ENCODE results near the gene COL27A1. TPM values are rescaled to one million over a fixed set of nuclear protein-coding genes. Genes with fewer than 3 reads are reported as not detected.
A peak's percentile ranks its signal among the peaks of the same experiment; 100 is the strongest.

Gene COL27A1
- total and polyA plus RNA-seq, 3 donors from 2014 or later = 9.3 to 68.8 (median 25.7) TPM

- WGBS, 2 donors = 71 to 79% methylated on average over 5 of the region's 5 CpGs
- DNase-seq = peak; percentile 3
- Histone ChIP-seq H3K27me3 (no peaks in the 10 kb centered on the region), H3K4me3 (no peak overlapping the region), H3K9me3 (no peaks in the 10 kb centered on the region), H3K27ac (no peak overlapping the region), H3K4me1 (peaks cover 8% of the 10 kb centered on the region), H3K36me3 (ENCODE audit: low read depth, missing control alignments) (no peaks in the 10 kb centered on the region)
- intact Hi-C loops (cut with DNase I; ENCODE audit: low total_unique reads) = no loop called here
- TF ChIP-seq CTCF (IDR thresholded peaks at IDR 0.05) = no peak
- no peak for TF ChIP-seq POLR2A (IDR thresholded peaks at IDR 0.05)
These were observed 148.2 kb downstream of the COL27A1 start for GRCh38 chr9:114303571-114303970.

GRCh38 chr9:114303977-114304376 is 148.6 kb downstream of the COL27A1 start:
- 89 to 91% methylated on average over 4 of the region's 4 CpGs for WGBS, 2 donors
- Histone ChIP-seq H3K27ac (no peak overlapping the region), H3K36me3 (ENCODE audit: low read depth, missing control alignments) (no peaks in the 10 kb centered on the region), H3K4me1 (peaks cover 8% of the 10 kb centered on the region), H3K27me3 (no peaks in the 10 kb centered on the region), H3K9me3 (no peaks in the 10 kb centered on the region), H3K4me3 (no peak overlapping the region)
- no peak for TF ChIP-seq CTCF (IDR thresholded peaks at IDR 0.05)
- TF ChIP-seq POLR2A (IDR thresholded peaks at IDR 0.05) = no peak
- DNase-seq = peak; percentile 7
- intact Hi-C loops (cut with DNase I; ENCODE audit: low total_unique reads) = no loop called here

- no peak overlapping the region for H3K4me3 ChIP-seq
- 78 to 86% methylated on average over 3 to 10 of the region's 10 CpGs for WGBS, 2 donors
These were observed 149.3 kb downstream of the COL27A1 start for GRCh38 chr9:114304416-114305188.

GRCh38 chr9:114307899-114308267 is 152.5 kb downstream of the COL27A1 start:
- no peaks in the 10 kb centered on the region for H3K36me3 ChIP-seq (ENCODE audit: low read depth, missing control alignments)
- 88 to 91% methylated on average over 6 of the region's 6 CpGs for WGBS, 2 donors
- no peaks in the 10 kb centered on the region for H3K9me3 ChIP-seq
- peaks cover 8% of the 10 kb centered on the region for H3K4me1 ChIP-seq
- no peak overlapping the region for H3K4me3 ChIP-seq
- TF ChIP-seq CTCF (IDR thresholded peaks at IDR 0.05) (no peak), POLR2A (IDR thresholded peaks at IDR 0.05) (no peak)
- H3K27me3 ChIP-seq = no peaks in the 10 kb centered on the region
- intact Hi-C loops (cut with DNase I; ENCODE audit: low total_unique reads) = no loop called here
- DNase-seq = peak; percentile 7
- H3K27ac ChIP-seq = no peak overlapping the region

More at GRCh38 chr9:114304416-114305188, 149.3 kb downstream of the COL27A1 start:
- DNase-seq = peak; percentile 11
- intact Hi-C loops (cut with DNase I; ENCODE audit: low total_unique reads) = no loop called here
- no peak overlapping the region for H3K27ac ChIP-seq
- H3K36me3 ChIP-seq (ENCODE audit: low read depth, missing control alignments) = no peaks in the 10 kb centered on the region
- no peaks in the 10 kb centered on the region for H3K27me3 ChIP-seq
- peaks cover 8% of the 10 kb centered on the region for H3K4me1 ChIP-seq
- TF ChIP-seq POLR2A (IDR thresholded peaks at IDR 0.05) = no peak
- TF ChIP-seq CTCF (IDR thresholded peaks at IDR 0.05) = no peak
- H3K9me3 ChIP-seq = no peaks in the 10 kb centered on the region

All from testis (tissue), 3 donors.